Measurements from ENCODE around the gene XXYLT1. TPM values are rescaled to one million over a fixed set of nuclear protein-coding genes. Genes with fewer than 3 reads are reported as not detected.

Gene XXYLT1
- total RNA-seq, 1 experiment from 2014 or later, result 23.4 TPM

DNA sequence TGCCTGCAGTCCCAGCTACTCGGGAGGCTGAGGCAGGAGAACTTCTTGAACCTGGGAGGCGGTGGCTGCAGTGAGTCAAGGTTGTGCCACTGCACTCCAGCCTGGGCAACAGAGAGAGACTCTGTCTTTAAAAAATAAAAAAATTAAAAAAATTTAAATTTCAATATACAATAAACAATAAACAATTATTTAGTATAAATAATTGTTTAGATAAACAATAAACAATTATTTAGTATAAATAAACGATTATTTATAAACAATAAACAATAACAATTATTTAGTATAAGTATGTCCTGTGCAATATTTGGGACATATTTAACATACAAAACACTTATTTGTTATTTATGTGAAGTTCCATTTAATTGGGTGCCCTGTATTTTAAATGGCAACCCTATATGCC lies 119.6 kb downstream of the XXYLT1 start:
- peaks cover 70% of the 10 kb centered on the region for H3K4me1 Mint-ChIP-seq
- no peaks in the 10 kb centered on the region for H3K36me3 Mint-ChIP-seq
- ATAC-seq, result no peak
- ChIA-PET POLR2A (no interaction called here), CTCF (no interaction called here)
- DNase-seq (ENCODE audit: low spot score), result no peak
- no peak overlapping the region for H3K27ac Mint-ChIP-seq
- H3K9me3 Mint-ChIP-seq, result no peaks in the 10 kb centered on the region
- TF ChIP-seq, protein P1, sequence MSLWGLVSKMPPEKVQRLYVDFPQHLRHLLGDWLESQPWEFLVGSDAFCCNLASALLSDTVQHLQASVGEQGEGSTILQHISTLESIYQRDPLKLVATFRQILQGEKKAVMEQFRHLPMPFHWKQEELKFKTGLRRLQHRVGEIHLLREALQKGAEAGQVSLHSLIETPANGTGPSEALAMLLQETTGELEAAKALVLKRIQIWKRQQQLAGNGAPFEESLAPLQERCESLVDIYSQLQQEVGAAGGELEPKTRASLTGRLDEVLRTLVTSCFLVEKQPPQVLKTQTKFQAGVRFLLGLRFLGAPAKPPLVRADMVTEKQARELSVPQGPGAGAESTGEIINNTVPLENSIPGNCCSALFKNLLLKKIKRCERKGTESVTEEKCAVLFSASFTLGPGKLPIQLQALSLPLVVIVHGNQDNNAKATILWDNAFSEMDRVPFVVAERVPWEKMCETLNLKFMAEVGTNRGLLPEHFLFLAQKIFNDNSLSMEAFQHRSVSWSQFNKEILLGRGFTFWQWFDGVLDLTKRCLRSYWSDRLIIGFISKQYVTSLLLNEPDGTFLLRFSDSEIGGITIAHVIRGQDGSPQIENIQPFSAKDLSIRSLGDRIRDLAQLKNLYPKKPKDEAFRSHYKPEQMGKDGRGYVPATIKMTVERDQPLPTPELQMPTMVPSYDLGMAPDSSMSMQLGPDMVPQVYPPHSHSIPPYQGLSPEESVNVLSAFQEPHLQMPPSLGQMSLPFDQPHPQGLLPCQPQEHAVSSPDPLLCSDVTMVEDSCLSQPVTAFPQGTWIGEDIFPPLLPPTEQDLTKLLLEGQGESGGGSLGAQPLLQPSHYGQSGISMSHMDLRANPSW (CRISPR knock-in tag; conservative IDR thresholded peaks at IDR 0.05; ENCODE audit: low read depth), result no peak
- peak; percentile 93 for TF ChIP-seq HMGA2 (CRISPR knock-in tag; IDR thresholded peaks at IDR 0.05)
- no peak for TF ChIP-seq PRRX2 (CRISPR knock-in tag; IDR thresholded peaks at IDR 0.05)
- no peaks in the 10 kb centered on the region for H3K27me3 Mint-ChIP-seq (ENCODE audit: low read depth)
- no peak overlapping the region for H3K4me3 Mint-ChIP-seq

DNA sequence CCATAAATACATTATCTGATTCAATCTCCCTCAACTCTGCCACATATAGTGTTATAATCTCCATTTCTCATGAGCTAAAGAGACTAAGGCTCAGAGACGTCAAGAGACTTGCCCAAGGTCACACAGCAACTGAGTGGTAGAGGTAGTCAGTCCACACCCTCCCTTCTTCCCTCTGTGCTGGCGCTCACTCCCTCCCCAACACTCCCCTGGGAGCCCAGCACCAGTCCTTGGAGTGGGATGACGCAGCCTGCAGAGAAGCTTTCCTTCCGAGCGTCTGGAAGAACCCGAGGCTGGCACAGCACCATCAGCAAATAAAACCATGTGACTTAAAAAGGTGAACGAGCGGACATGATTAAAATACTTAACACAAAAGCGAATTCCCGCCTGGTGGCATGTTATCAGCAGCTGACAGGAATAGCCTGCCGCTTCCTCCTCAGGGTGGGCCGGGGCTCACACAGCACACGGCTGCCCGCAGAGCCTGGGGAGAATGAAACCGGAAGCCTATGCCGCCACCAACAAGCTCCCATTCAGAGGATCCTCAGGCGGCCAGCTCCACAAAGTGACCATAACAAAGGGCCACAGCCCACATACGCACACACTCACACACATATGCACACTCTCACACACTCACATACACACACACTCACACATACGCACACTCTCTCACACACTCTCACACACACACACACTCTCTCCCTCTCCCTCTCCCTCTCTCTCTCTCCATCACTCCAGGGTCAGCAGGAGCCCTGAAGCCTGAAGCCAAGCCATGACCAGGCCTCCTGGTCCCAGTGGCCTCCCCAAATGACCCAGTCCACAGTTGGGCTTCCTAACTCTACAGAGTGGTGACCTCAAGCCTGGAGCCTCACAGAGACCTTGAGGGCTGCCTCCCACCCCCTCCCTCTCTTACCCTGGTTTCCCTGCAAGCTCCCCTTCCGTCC lies 120.5 kb downstream of the XXYLT1 start:
- Mint-ChIP-seq H3K36me3 (no peaks in the 10 kb centered on the region), H3K4me3 (peak overlapping the region; percentile 47), H3K27ac (peak overlapping the region; percentile 42; the same call in 1 of the 2 replicates), H3K4me1 (peaks cover 61% of the 10 kb centered on the region), H3K9me3 (no peaks in the 10 kb centered on the region), H3K27me3 (ENCODE audit: low read depth) (no peaks in the 10 kb centered on the region)
- DNase-seq (ENCODE audit: low spot score), result no peak
- peak; percentile 35 for ATAC-seq
- CTCF ChIA-PET, result interaction anchor here (0.6 to 1.3 kb wide), 5 partner anchors 44 to 121 kb away, joined by 3 to 4 read pairs (median 3); partner anchors contain the start of gene XXYLT1
- POLR2A ChIA-PET, result no interaction called here
- TF ChIP-seq PRRX2 (CRISPR knock-in tag; IDR thresholded peaks at IDR 0.05) (no peak), RORB (CRISPR knock-in tag; IDR thresholded peaks at IDR 0.05) (no peak), ZNF423 (CRISPR knock-in tag; IDR thresholded peaks at IDR 0.05) (0 out of 2 replicates have a peak, but pooled peaks have one; percentile 11), GTF2I (CRISPR knock-in tag; conservative IDR thresholded peaks at IDR 0.05) (0 out of 2 replicates have a peak, but pooled peaks have one; percentile 51), KAT7 (CRISPR knock-in tag; IDR thresholded peaks at IDR 0.05; ENCODE audit: borderline replicate concordance) (no peak), MYBL2 (CRISPR knock-in tag; IDR thresholded peaks at IDR 0.05) (no peak), NFYB (CRISPR knock-in tag; conservative IDR thresholded peaks at IDR 0.05; ENCODE audit: low read depth) (no peak), GRHL2 (CRISPR knock-in tag; IDR thresholded peaks at IDR 0.05; ENCODE audit: insufficient replicate concordance, severe bottlenecking) (no peak)
- TF ChIP-seq, protein P2, sequence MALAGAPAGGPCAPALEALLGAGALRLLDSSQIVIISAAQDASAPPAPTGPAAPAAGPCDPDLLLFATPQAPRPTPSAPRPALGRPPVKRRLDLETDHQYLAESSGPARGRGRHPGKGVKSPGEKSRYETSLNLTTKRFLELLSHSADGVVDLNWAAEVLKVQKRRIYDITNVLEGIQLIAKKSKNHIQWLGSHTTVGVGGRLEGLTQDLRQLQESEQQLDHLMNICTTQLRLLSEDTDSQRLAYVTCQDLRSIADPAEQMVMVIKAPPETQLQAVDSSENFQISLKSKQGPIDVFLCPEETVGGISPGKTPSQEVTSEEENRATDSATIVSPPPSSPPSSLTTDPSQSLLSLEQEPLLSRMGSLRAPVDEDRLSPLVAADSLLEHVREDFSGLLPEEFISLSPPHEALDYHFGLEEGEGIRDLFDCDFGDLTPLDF (CRISPR knock-in tag; IDR thresholded peaks at IDR 0.05), result no peak
- TF ChIP-seq, protein P3, sequence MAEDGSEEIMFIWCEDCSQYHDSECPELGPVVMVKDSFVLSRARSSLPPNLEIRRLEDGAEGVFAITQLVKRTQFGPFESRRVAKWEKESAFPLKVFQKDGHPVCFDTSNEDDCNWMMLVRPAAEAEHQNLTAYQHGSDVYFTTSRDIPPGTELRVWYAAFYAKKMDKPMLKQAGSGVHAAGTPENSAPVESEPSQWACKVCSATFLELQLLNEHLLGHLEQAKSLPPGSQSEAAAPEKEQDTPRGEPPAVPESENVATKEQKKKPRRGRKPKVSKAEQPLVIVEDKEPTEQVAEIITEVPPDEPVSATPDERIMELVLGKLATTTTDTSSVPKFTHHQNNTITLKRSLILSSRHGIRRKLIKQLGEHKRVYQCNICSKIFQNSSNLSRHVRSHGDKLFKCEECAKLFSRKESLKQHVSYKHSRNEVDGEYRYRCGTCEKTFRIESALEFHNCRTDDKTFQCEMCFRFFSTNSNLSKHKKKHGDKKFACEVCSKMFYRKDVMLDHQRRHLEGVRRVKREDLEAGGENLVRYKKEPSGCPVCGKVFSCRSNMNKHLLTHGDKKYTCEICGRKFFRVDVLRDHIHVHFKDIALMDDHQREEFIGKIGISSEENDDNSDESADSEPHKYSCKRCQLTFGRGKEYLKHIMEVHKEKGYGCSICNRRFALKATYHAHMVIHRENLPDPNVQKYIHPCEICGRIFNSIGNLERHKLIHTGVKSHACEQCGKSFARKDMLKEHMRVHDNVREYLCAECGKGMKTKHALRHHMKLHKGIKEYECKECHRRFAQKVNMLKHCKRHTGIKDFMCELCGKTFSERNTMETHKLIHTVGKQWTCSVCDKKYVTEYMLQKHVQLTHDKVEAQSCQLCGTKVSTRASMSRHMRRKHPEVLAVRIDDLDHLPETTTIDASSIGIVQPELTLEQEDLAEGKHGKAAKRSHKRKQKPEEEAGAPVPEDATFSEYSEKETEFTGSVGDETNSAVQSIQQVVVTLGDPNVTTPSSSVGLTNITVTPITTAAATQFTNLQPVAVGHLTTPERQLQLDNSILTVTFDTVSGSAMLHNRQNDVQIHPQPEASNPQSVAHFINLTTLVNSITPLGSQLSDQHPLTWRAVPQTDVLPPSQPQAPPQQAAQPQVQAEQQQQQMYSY (CRISPR knock-in tag; IDR thresholded peaks at IDR 0.05), result no peak
- TF ChIP-seq, protein P1 (CRISPR knock-in tag; conservative IDR thresholded peaks at IDR 0.05; ENCODE audit: low read depth), result no peak
- TF ChIP-seq, protein P4, sequence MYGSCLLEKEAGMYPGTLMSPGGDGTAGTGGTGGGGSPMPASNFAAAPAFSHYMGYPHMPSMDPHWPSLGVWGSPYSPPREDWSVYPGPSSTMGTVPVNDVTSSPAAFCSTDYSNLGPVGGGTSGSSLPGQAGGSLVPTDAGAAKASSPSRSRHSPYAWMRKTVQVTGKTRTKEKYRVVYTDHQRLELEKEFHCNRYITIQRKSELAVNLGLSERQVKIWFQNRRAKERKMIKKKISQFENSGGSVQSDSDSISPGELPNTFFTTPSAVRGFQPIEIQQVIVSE (CRISPR knock-in tag; IDR thresholded peaks at IDR 0.05; ENCODE audit: borderline replicate concordance), result no peak
- TF ChIP-seq, protein P5, sequence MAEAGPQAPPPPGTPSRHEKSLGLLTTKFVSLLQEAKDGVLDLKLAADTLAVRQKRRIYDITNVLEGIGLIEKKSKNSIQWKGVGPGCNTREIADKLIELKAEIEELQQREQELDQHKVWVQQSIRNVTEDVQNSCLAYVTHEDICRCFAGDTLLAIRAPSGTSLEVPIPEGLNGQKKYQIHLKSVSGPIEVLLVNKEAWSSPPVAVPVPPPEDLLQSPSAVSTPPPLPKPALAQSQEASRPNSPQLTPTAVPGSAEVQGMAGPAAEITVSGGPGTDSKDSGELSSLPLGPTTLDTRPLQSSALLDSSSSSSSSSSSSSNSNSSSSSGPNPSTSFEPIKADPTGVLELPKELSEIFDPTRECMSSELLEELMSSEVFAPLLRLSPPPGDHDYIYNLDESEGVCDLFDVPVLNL (CRISPR knock-in tag; IDR thresholded peaks at IDR 0.05; ENCODE audit: borderline replicate concordance, low read depth), result no peak

All from WTC11 (cell line).